ENCODE measurements around the gene FHL2. TPM values are rescaled to one million over a fixed set of nuclear protein-coding genes. Genes with fewer than 3 reads are reported as not detected.

FHL2 gene
- total RNA-seq, 4 donors from 2014 or later: 14.9 to 31.8 (median 21.4) TPM

DNA sequence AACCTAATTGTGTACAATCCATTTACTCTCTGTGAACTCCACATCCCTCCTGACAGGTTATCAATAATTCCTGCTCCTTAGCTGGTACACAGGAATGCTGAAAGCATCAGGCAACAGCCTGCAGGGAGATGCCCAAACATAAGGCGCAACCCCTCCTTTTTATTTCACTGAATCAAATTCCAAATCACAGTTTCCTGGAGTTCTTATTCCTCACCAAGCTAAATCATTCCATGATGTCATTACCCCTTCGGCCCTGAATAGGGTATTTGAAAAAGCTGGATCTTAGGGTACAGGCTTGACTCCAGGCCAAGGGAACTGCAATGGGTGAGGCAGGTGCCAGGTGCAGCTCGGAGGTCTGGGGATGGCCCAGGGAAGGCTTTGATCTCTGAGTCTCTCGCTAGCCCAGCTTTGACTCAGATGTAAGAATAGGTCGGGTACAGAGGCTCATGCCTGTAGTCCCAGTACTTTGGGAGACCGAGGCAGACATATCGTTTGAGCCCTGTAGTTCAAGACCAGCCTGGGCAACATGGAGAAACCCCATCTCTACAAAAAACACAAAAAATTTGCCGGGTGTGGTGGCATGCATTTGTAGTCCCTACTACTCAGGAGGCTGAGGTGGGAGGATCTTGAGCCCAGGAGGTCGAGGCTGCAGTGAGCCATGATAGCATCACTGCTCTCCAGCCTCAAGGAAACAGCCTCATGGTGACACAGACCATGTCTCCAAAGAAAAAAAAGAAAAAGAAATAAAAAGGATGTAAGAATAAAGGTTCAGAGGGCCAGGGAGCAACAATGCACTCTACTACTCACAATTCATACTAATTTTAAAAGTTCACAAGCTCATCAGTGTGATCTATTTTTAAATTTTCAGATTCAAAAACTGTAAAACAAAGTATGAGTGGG, 6.8 kb downstream of the FHL2 start:
- peaks cover 40 to 67% of the 10 kb centered on the region in 2 donors for H3K4me1 ChIP-seq
- H3K27ac ChIP-seq: peak overlapping the region in 3 of 4 donors; percentile 72 to 79 (median 73)
- no peaks in the 10 kb centered on the region for H3K27me3 ChIP-seq
- in situ Hi-C loops (cut with MboI; ENCODE audit: low sequenced_read_pairs in 4 of 4) (no loop called here), intact Hi-C loops (cut with DNase I; ENCODE audit: low total_unique reads) (loop anchor here (10.0 kb wide), 1 partner anchor 513 kb away; no protein-coding TSS in a partner anchor)
- TF ChIP-seq, protein P1, sequence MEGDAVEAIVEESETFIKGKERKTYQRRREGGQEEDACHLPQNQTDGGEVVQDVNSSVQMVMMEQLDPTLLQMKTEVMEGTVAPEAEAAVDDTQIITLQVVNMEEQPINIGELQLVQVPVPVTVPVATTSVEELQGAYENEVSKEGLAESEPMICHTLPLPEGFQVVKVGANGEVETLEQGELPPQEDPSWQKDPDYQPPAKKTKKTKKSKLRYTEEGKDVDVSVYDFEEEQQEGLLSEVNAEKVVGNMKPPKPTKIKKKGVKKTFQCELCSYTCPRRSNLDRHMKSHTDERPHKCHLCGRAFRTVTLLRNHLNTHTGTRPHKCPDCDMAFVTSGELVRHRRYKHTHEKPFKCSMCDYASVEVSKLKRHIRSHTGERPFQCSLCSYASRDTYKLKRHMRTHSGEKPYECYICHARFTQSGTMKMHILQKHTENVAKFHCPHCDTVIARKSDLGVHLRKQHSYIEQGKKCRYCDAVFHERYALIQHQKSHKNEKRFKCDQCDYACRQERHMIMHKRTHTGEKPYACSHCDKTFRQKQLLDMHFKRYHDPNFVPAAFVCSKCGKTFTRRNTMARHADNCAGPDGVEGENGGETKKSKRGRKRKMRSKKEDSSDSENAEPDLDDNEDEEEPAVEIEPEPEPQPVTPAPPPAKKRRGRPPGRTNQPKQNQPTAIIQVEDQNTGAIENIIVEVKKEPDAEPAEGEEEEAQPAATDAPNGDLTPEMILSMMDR (IDR thresholded peaks at IDR 0.05 in 4 of 5, conservative IDR thresholded peaks at IDR 0.05 in 1 of 5): no peak
- ATAC-seq: no peak
- no peaks in the 10 kb centered on the region for H3K9me3 ChIP-seq
- no peak for DNase-seq
- no peaks in the 10 kb centered on the region for H3K36me3 ChIP-seq
- H3K4me3 ChIP-seq: no peak overlapping the region

DNA sequence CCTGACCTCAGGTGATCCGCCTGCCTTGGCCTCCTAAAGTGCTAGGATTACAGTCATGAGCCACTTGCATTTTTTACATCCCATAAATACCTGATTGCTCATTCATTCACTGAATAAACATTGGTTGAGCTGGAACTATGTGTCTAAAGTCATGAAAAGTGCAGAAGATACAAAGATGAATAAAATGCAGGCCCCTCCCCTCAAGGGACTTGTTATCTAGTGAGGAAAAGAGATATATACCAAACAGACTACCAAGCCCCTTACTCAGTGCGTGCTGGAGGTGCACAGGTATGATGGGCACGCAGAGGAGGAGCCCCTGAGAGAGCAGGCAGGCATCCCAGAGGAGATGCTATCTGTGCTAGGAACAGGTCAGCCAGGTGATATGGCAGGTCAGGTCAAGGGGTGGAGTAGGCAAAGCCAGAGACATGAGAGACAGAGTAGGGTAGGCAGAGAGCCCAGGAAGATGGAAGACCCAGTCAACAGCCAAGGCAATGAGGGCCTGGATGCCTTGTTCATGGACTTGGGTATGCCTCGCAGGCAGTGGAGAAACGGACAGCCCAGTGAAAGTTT, 7.7 kb downstream of the FHL2 start:
- intact Hi-C loops (cut with DNase I; ENCODE audit: low total_unique reads): loop anchor here (10.0 kb wide), 1 partner anchor 514 kb away; no protein-coding TSS in a partner anchor
- DNase-seq: no peak

DNA sequence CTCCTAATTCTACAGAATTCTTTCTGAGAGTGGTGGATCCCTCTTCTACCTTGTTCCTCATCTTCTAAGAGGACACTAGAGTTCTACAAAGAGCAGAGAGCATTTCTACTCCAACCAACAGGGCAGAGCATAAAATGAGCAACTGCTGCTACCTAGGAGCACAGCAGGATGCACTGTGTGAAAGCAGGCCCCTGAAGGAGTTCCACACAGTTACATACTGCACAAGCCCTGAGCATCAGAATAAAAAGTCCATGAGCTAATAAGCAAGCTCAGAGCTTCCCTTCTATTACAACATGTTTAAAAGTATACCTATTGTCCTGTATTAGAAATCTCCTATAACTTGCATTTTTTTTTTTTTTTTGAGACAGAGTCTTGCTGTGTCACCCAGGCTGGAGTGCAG, 8.4 kb downstream of the FHL2 start:
- Histone ChIP-seq H3K4me3 (no peak overlapping the region), H3K27ac (peak overlapping the region; percentile 72 to 79 (median 76)), H3K4me1 (peaks cover 37 to 56% of the 10 kb centered on the region in 2 donors), H3K9me3 (no peaks in the 10 kb centered on the region), H3K36me3 (peaks cover 0 to 7% of the 10 kb centered on the region in 2 donors), H3K27me3 (no peaks in the 10 kb centered on the region)
- DNase-seq (no peak), ATAC-seq (no peak)
- TF ChIP-seq, protein P1 (IDR thresholded peaks at IDR 0.05 in 4 of 5, conservative IDR thresholded peaks at IDR 0.05 in 1 of 5): no peak
- TF ChIP-seq POLR2A (IDR thresholded peaks at IDR 0.05): no peak
- in situ Hi-C loops (cut with MboI; ENCODE audit: low sequenced_read_pairs in 4 of 4): no loop called here
- intact Hi-C loops (cut with DNase I; ENCODE audit: low total_unique reads): loop anchor here (10.0 kb wide), 1 partner anchor 514 kb away; no protein-coding TSS in a partner anchor

More for the DNA sequence above, 7.7 kb downstream of the FHL2 start:
- TF ChIP-seq POLR2A (IDR thresholded peaks at IDR 0.05): no peak
- TF ChIP-seq, protein P1 (IDR thresholded peaks at IDR 0.05 in 4 of 5, conservative IDR thresholded peaks at IDR 0.05 in 1 of 5): no peak
- H3K9me3 ChIP-seq: no peaks in the 10 kb centered on the region
- H3K4me3 ChIP-seq: no peak overlapping the region
- peaks cover 0 to 2% of the 10 kb centered on the region in 2 donors for H3K36me3 ChIP-seq
- H3K27ac ChIP-seq: peak overlapping the region in 3 of 4 donors; percentile 72 to 79 (median 73)
- ATAC-seq: no peak
- in situ Hi-C loops (cut with MboI; ENCODE audit: low sequenced_read_pairs in 4 of 4): no loop called here
- H3K4me1 ChIP-seq: peaks cover 37 to 63% of the 10 kb centered on the region in 2 donors
- H3K27me3 ChIP-seq: no peaks in the 10 kb centered on the region

DNA sequence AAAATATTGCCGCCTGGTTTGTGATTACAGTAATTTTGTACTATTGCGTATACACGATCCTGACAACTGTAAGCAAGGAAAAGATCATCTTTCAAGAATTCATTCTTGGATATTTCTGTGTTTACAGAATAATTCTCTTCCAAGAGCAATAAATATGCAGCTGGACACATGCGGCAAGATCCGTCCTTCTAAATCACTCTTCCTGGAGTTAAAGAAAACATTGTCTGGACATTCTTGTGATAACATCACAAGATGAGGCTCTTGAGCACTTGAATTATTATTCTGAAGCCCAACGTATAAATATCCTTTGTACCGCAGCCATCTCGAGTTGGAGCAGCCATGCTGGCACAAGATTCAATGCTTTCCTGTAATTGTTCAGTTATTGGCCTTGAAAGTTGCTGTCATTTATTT, 9.9 kb downstream of the FHL2 start:
- peak overlapping the region; percentile 72 to 79 (median 76) for H3K27ac ChIP-seq
- H3K36me3 ChIP-seq: peaks cover 0 to 19% of the 10 kb centered on the region in 2 donors
- H3K4me1 ChIP-seq: peaks cover 44 to 56% of the 10 kb centered on the region in 2 donors
- H3K9me3 ChIP-seq: no peaks in the 10 kb centered on the region
- DNase-seq: no peak
- H3K4me3 ChIP-seq: no peak overlapping the region
- in situ Hi-C loops (cut with MboI; ENCODE audit: low sequenced_read_pairs in 4 of 4) (no loop called here), intact Hi-C loops (cut with DNase I; ENCODE audit: low total_unique reads) (loop anchor here (10.0 kb wide), 1 partner anchor 356 kb away; the partner anchor contains the start of gene NCK2)
- H3K27me3 ChIP-seq: no peaks in the 10 kb centered on the region
- TF ChIP-seq POLR2A (IDR thresholded peaks at IDR 0.05): no peak
- TF ChIP-seq, protein P1 (IDR thresholded peaks at IDR 0.05 in 4 of 5, conservative IDR thresholded peaks at IDR 0.05 in 1 of 5): no peak
- ATAC-seq: peak; percentile 17 to 34

All from gastrocnemius medialis (tissue), 4 donors.